ENCODE data around the gene PGLYRP4. TPM values are rescaled to one million over a fixed set of nuclear protein-coding genes. Genes with fewer than 3 reads are reported as not detected.

The PGLYRP4 gene
- total RNA-seq, 1 donor from 2014 or later = not detected

- no peak for DNase-seq
Observed at GRCh38 chr1:153375511-153375910, 26.9 kb upstream of the PGLYRP4 start, which contains the start of gene S100A12. Gene S100A12, minus strand, starts transcription at chr1:153375621. Its CDS starts 1,029 bp downstream, at chr1:153374592.

GRCh38 chr1:153374071-153374470 lies 25.4 kb upstream of the PGLYRP4 start:
- DNase-seq = no peak

- DNase-seq = no peak
Observed at GRCh38 chr1:153372571-153372970, 23.9 kb upstream of the PGLYRP4 start.

- DNase-seq = no peak
Observed at GRCh38 chr1:153371231-153371630, 22.6 kb upstream of the PGLYRP4 start.

- DNase-seq = no peak
Observed at GRCh38 chr1:153370146-153370545, 21.5 kb upstream of the PGLYRP4 start.

GRCh38 chr1:153368495-153368894 lies 19.9 kb upstream of the PGLYRP4 start:
- DNase-seq = no peak

- DNase-seq = no peak
Observed at GRCh38 chr1:153367090-153367489, 18.4 kb upstream of the PGLYRP4 start.

- DNase-seq = no peak
Observed at GRCh38 chr1:153366261-153366660, 17.6 kb upstream of the PGLYRP4 start.

GRCh38 chr1:153365696-153366095 lies 17.1 kb upstream of the PGLYRP4 start:
- no peak for DNase-seq

- DNase-seq = no peak
Observed at GRCh38 chr1:153364766-153365666, 16.4 kb upstream of the PGLYRP4 start.

GRCh38 chr1:153364156-153364555 lies 15.5 kb upstream of the PGLYRP4 start:
- no peak for DNase-seq

- no peak for DNase-seq
Observed at GRCh38 chr1:153363641-153364040, 15.0 kb upstream of the PGLYRP4 start.

- DNase-seq = no peak
Observed at GRCh38 chr1:153362187-153362775, 13.6 kb upstream of the PGLYRP4 start.

GRCh38 chr1:153361480-153362109 lies 13.0 kb upstream of the PGLYRP4 start:
- DNase-seq = no peak

GRCh38 chr1:153360592-153361479 lies 12.2 kb upstream of the PGLYRP4 start:
- DNase-seq = no peak

GRCh38 chr1:153360190-153360589 lies 11.5 kb upstream of the PGLYRP4 start:
- no peak for DNase-seq

- DNase-seq = no peak
Observed at GRCh38 chr1:153359241-153359640, 10.6 kb upstream of the PGLYRP4 start.

GRCh38 chr1:153358691-153358975 lies 10.0 kb upstream of the PGLYRP4 start:
- no peak for DNase-seq

GRCh38 chr1:153357853-153358690 lies 9.4 kb upstream of the PGLYRP4 start, which contains the start of gene S100A9:
Gene S100A9, plus strand, starts transcription at chr1:153357854. Its CDS starts 430 bp downstream, at chr1:153358284.
- no peak for DNase-seq

- no peak for DNase-seq
Observed at GRCh38 chr1:153357076-153357852, 8.6 kb upstream of the PGLYRP4 start.
